H9 (cell line): ENCODE measurements around the gene STIL. TPM values are rescaled to one million over a fixed set of nuclear protein-coding genes. Genes with fewer than 3 reads are reported as not detected.

Experiments
- DNase-seq: peaks from one replicate; pipeline ENCODE4 v3.0.0-alpha.2; 2017
- H2AFZ ChIP-seq: one replicate; pipeline ENCODE4 v1.6.1; 2013; ENCODE audit warnings: mild to moderate bottlenecking, low read length, control low read depth, moderate library complexity
- H2AK5ac ChIP-seq: 2 replicates; pipeline ENCODE4 v1.6.1; 2013; ENCODE audit warnings: low read length, control low read depth, mixed read lengths; ENCODE audit not compliant: insufficient read length
- H2BK120ac ChIP-seq: one replicate; pipeline ENCODE4 v1.6.1; 2013; ENCODE audit warnings: low read depth, mild to moderate bottlenecking, low read length, control low read depth, inconsistent platforms; ENCODE audit not compliant: poor library complexity, severe bottlenecking
- H2BK12ac ChIP-seq: 2 replicates; pipeline ENCODE4 v1.6.1; 2013; ENCODE audit warnings: low read length, control low read depth, mixed read lengths, low read depth; ENCODE audit not compliant: insufficient read length
- H2BK15ac ChIP-seq: 2 replicates; pipeline ENCODE4 v1.6.1; 2013; ENCODE audit warnings: low read depth, low read length, control low read depth
- H2BK20ac ChIP-seq: one replicate; pipeline ENCODE4 v1.6.1; 2013; ENCODE audit warnings: low read depth, mild to moderate bottlenecking, low read length, control low read depth, inconsistent platforms; ENCODE audit not compliant: poor library complexity, severe bottlenecking
- H2BK5ac ChIP-seq: 2 replicates; pipeline ENCODE4 v1.6.1; 2013; ENCODE audit warnings: low read length, control low read depth, mixed read lengths; ENCODE audit not compliant: insufficient read length
- H3K14ac ChIP-seq: 2 replicates; pipeline ENCODE4 v1.6.1; 2013; ENCODE audit warnings: low read length, control low read depth; ENCODE audit not compliant: insufficient read depth
- H3K18ac ChIP-seq: 2 replicates; pipeline ENCODE4 v1.6.1; 2013; ENCODE audit warnings: low read depth, mild to moderate bottlenecking, mixed read lengths, low read length, control low read depth; ENCODE audit not compliant: insufficient read length
- H3K23ac ChIP-seq: 2 replicates; pipeline ENCODE4 v1.6.1; 2013; ENCODE audit warnings: low read length, control low read depth, mixed read lengths, low read depth; ENCODE audit not compliant: insufficient read length
- H3K23me2 ChIP-seq: 2 replicates; pipeline ENCODE4 v1.6.1; 2013; ENCODE audit warnings: low read depth, mild to moderate bottlenecking, mixed read lengths, low read length, control low read depth; ENCODE audit not compliant: insufficient read length, poor library complexity, severe bottlenecking
- H3K27ac ChIP-seq: 2 replicates; pipeline ENCODE4 v1.5.1; 2013; ENCODE audit warnings: low read length, control low read depth, mixed read lengths, low read depth; ENCODE audit not compliant: insufficient read length
- H3K27me3 ChIP-seq: 2 replicates; pipeline ENCODE4 v1.6.1; 2013; ENCODE audit warnings: low read length, control low read depth, inconsistent platforms; ENCODE audit not compliant: insufficient read depth
- H3K4ac ChIP-seq: 2 replicates; pipeline ENCODE4 v1.6.1; 2013; ENCODE audit warnings: low read depth, mild to moderate bottlenecking, control low read depth, inconsistent platforms, low read length, moderate library complexity
- H3K4me1 ChIP-seq: 2 replicates; pipeline ENCODE4 v1.6.1; 2013; ENCODE audit warnings: low read length, control low read depth, inconsistent platforms; ENCODE audit not compliant: insufficient read depth
- H3K4me2 ChIP-seq: 2 replicates; pipeline ENCODE4 v1.6.1; 2013; ENCODE audit warnings: low read length, control low read depth, mixed read lengths; ENCODE audit not compliant: insufficient read length, insufficient read depth
- H3K56ac ChIP-seq: 2 replicates; pipeline ENCODE4 v1.6.1; 2013; ENCODE audit warnings: low read depth, mild to moderate bottlenecking, mixed read lengths, low read length, control low read depth; ENCODE audit not compliant: insufficient read length
- H3K79me1 ChIP-seq: 2 replicates; pipeline ENCODE4 v1.6.1; 2013; ENCODE audit warnings: low read depth, mild to moderate bottlenecking, moderate library complexity, low read length, control low read depth, inconsistent platforms; ENCODE audit not compliant: insufficient read depth, poor library complexity, severe bottlenecking
- H3K79me2 ChIP-seq: 2 replicates; pipeline ENCODE4 v1.6.1; 2013; ENCODE audit warnings: low read length, control low read depth, inconsistent platforms; ENCODE audit not compliant: insufficient read depth
- H3K9ac ChIP-seq: 2 replicates; pipeline ENCODE4 v1.6.1; 2013; ENCODE audit warnings: low read length, control low read depth, mixed read lengths; ENCODE audit not compliant: insufficient read length; ENCODE audit errors: extremely low read depth
- H3K9me3 ChIP-seq: one replicate; pipeline ENCODE4 v1.6.1; 2013; ENCODE audit warnings: low read depth, low read length, inconsistent platforms; ENCODE audit not compliant: control insufficient read depth
- H3T11ph ChIP-seq: one replicate; pipeline ENCODE4 v1.6.1; 2013; ENCODE audit warnings: mild to moderate bottlenecking, low read length, control low read depth, inconsistent platforms
- H4K20me1 ChIP-seq: one replicate; pipeline ENCODE4 v1.6.1; 2013; ENCODE audit not compliant: control insufficient read depth, insufficient read length, insufficient read depth
- H4K5ac ChIP-seq: 2 replicates; pipeline ENCODE4 v1.6.1; 2013; ENCODE audit warnings: low read depth, mild to moderate bottlenecking, mixed read lengths, low read length, control low read depth; ENCODE audit not compliant: insufficient read length
- H4K8ac ChIP-seq: replicated peaks from 2 replicates; pipeline ENCODE4 v1.6.1; 2013; ENCODE audit warnings: low read length, control low read depth, mixed read lengths, low read depth; ENCODE audit not compliant: insufficient read length
- H4K91ac ChIP-seq: 2 replicates; pipeline ENCODE4 v1.6.1; 2013; ENCODE audit warnings: low read depth, mild to moderate bottlenecking, moderate library complexity, mixed read lengths, low read length, control low read depth; ENCODE audit not compliant: insufficient read length
- H3K27ac Mint-ChIP-seq, 3 experiments: 2 replicates in 2 of 3; 3 replicates in 1 of 3; pipeline ENCODE4 v1.8.0; 2020 to 2021; ENCODE audit warnings: mixed read lengths in 3 of 3, mild to moderate bottlenecking in 1 of 3, moderate library complexity in 1 of 3
- H3K27me3 Mint-ChIP-seq: 2 replicates; pipeline ENCODE4 v1.8.0; 2021; ENCODE audit warnings: low read depth, mild to moderate bottlenecking, moderate library complexity, mixed read lengths
- H3K36me3 Mint-ChIP-seq, 3 experiments: 2 replicates in 2 of 3; 3 replicates in 1 of 3; pipeline ENCODE4 v1.8.0; 2020 to 2021; ENCODE audit warnings: low read depth in 3 of 3, mixed read lengths in 3 of 3; ENCODE audit not compliant: insufficient read depth in 1 of 3
- H3K4me1 Mint-ChIP-seq, 2 experiments: 2 replicates each; pipeline ENCODE4 v1.8.0; 2020; ENCODE audit warnings: mixed read lengths in 2 of 2
- H3K4me3 Mint-ChIP-seq, 2 experiments: 2 replicates in 1 of 2; 3 replicates in 1 of 2; pipeline ENCODE4 v1.8.0; 2020 to 2021; ENCODE audit warnings: mild to moderate bottlenecking in 2 of 2, mixed read lengths in 2 of 2, moderate library complexity in 1 of 2
- H3K9me3 Mint-ChIP-seq, 2 experiments: 2 replicates in 1 of 2; 3 replicates in 1 of 2; pipeline ENCODE4 v1.8.0; 2020; ENCODE audit warnings: mild to moderate bottlenecking in 2 of 2, mixed read lengths in 2 of 2, moderate library complexity in 1 of 2
- CTCF ChIP-seq: fragments of 200-600 bp; sonication (generic); conservative IDR thresholded peaks from 3 replicates; pipeline ENCODE4 v1.8.0; 2021; ENCODE audit warnings: antibody characterized with exemption, mild to moderate bottlenecking
- WGBS: extraction: QIAGEN DNeasy Blood & Tissue Kit; methylation state at CpG from one replicate; pipeline ENCODE4 v1.1.7; 2013; ENCODE audit warnings: missing lambda C conversion rate, low lambda C conversion rate, mixed read lengths; ENCODE audit not compliant: insufficient read length; ENCODE audit errors: extremely low coverage; 5-methylcytosine and 5-hydroxymethylcytosine counted together
- total RNA-seq: library from RNA; stranded (reverse); gene quantifications from 2 replicates; pipeline ENCODE4 v1.2.1, GENCODE V29; 2021

The STIL gene
- total RNA-seq, 1 experiment from 2014 or later = 26.6 TPM

- Mint-ChIP-seq H3K27me3 (peaks cover 96% of the 10 kb centered on the region), H3K36me3 (peaks cover 0 to 3% (median 0%) of the 10 kb centered on the region in 3 experiments; a peak in 2 of 7 replicates), H3K4me3 (peak overlapping the region; percentile 43 to 79; a peak in 4 of 5 replicates), H3K4me1 (peaks cover 35 to 60% of the 10 kb centered on the region in 2 experiments), H3K27ac (peak overlapping the region in 1 of 3 experiments; percentile 45; a peak in 1 of 7 replicates), H3K9me3 (peaks cover 0 to 7% of the 10 kb centered on the region in 2 experiments; a peak in 2 of 5 replicates)
- Histone ChIP-seq H3K79me1 (no peaks in the 10 kb centered on the region), H2BK15ac (no peak overlapping the region), H3K18ac (no peak overlapping the region), H3K79me2 (no peaks in the 10 kb centered on the region), H3K23me2 (peaks cover 18% of the 10 kb centered on the region), H3K23ac (no peak overlapping the region), H2BK12ac (no peak overlapping the region), H2AFZ (no peak overlapping the region), H3T11ph (no peak overlapping the region), H3K27ac (no peak overlapping the region), H3K14ac (no peak overlapping the region; the same call in 1 of the 2 replicates), H2BK5ac (no peak overlapping the region), H3K4ac (no peak overlapping the region), H3K56ac (no peak overlapping the region), H3K9me3 (no peaks in the 10 kb centered on the region), H3K9ac (no peak overlapping the region), H4K20me1 (peaks cover 2% of the 10 kb centered on the region), H3K4me2 (peak overlapping the region; percentile 65), H2AK5ac (no peak overlapping the region), H3K4me1 (no peaks in the 10 kb centered on the region; the same call in 1 of the 2 replicates), H4K8ac (no peak overlapping the region), H2BK20ac (no peak overlapping the region), H4K91ac (no peak overlapping the region), H3K27me3 (peaks cover 94% of the 10 kb centered on the region), H4K5ac (no peak overlapping the region), H2BK120ac (no peak overlapping the region)
- DNase-seq = no peak
- TF ChIP-seq CTCF = no peak
- no CpG with 5 or more reads among the region's 23 CpGs for WGBS
Measured at GRCh38 chr1:47229886-47230691, 83.9 kb downstream of the STIL start.
